ENCODE data around the gene SFRP5. TPM values are rescaled to one million over a fixed set of nuclear protein-coding genes. Genes with fewer than 3 reads are reported as not detected.
A peak's percentile ranks its signal among the peaks of the same experiment; 100 is the strongest.

The SFRP5 gene
- total and polyA plus RNA-seq, 5 donors: 110 to 191 (median 148) TPM

- 75% methylated on average over 4 of the region's 4 CpGs for WGBS
- H3K27ac ChIP-seq (ENCODE audit: low read length): no peak overlapping the region
- no peaks in the 10 kb centered on the region for H3K27me3 ChIP-seq (ENCODE audit: control insufficient read depth, insufficient read depth)
- H3K9me3 ChIP-seq (ENCODE audit: control insufficient read depth, low read length): no peaks in the 10 kb centered on the region
- ATAC-seq (no peak), DNase-seq (no peak)
- intact Hi-C loops (cut with DNase I): loop anchor here in 3 of 4 donors (5.0 to 10.0 kb wide), 3 partner anchors 110 to 290 kb away; no protein-coding TSS in a partner anchor
- H3K4me1 ChIP-seq (ENCODE audit: control insufficient read depth, insufficient read depth, low read length): no peaks in the 10 kb centered on the region
- no peak overlapping the region for H3K4me3 ChIP-seq (ENCODE audit: low read length)
These were observed 17.1 kb downstream of the SFRP5 start for GRCh38 chr10:97754726-97755125.

- WGBS: 92% methylated on average over 18 of the region's 18 CpGs
- intact Hi-C loops (cut with DNase I): loop anchor here in 2 of 4 donors (10.0 kb wide), 2 partner anchors 112 to 292 kb away; no protein-coding TSS in a partner anchor
- no peak overlapping the region for H3K27ac ChIP-seq (ENCODE audit: low read length)
- no peaks in the 10 kb centered on the region for H3K27me3 ChIP-seq (ENCODE audit: control insufficient read depth, insufficient read depth)
- H3K4me1 ChIP-seq (ENCODE audit: control insufficient read depth, insufficient read depth, low read length): no peaks in the 10 kb centered on the region
- no peaks in the 10 kb centered on the region for H3K9me3 ChIP-seq (ENCODE audit: control insufficient read depth, low read length)
- H3K4me3 ChIP-seq (ENCODE audit: low read length): no peak overlapping the region
- no peak for ATAC-seq
- no peak for DNase-seq
These were observed 18.8 kb downstream of the SFRP5 start for GRCh38 chr10:97752956-97753355.

GRCh38 chr10:97748116-97748515 lies 23.7 kb downstream of the SFRP5 start:
- Histone ChIP-seq H3K4me1 (ENCODE audit: control insufficient read depth, insufficient read depth, low read length) (no peaks in the 10 kb centered on the region), H3K27me3 (ENCODE audit: control insufficient read depth, insufficient read depth) (no peaks in the 10 kb centered on the region), H3K9me3 (ENCODE audit: control insufficient read depth, low read length) (no peaks in the 10 kb centered on the region), H3K4me3 (ENCODE audit: low read length) (no peak overlapping the region), H3K27ac (ENCODE audit: low read length) (no peak overlapping the region)
- ATAC-seq (no peak), DNase-seq (no peak)
- intact Hi-C loops (cut with DNase I): no loop called here
- WGBS: 65% methylated on average over 10 of the region's 10 CpGs

GRCh38 chr10:97747573-97747972 lies 24.2 kb downstream of the SFRP5 start:
- ATAC-seq: no peak
- 76% methylated on average over 1 of the region's 1 CpG for WGBS
- Histone ChIP-seq H3K27me3 (ENCODE audit: control insufficient read depth, insufficient read depth) (no peaks in the 10 kb centered on the region), H3K4me3 (ENCODE audit: low read length) (no peak overlapping the region), H3K9me3 (ENCODE audit: control insufficient read depth, low read length) (no peaks in the 10 kb centered on the region), H3K4me1 (ENCODE audit: control insufficient read depth, insufficient read depth, low read length) (no peaks in the 10 kb centered on the region), H3K27ac (ENCODE audit: low read length) (no peak overlapping the region)
- intact Hi-C loops (cut with DNase I): no loop called here
- no peak for DNase-seq

GRCh38 chr10:97744405-97745035 lies 27.3 kb downstream of the SFRP5 start:
- 78% methylated on average over 15 of the region's 15 CpGs for WGBS
- H3K27ac ChIP-seq (ENCODE audit: low read length): no peak overlapping the region
- ATAC-seq (peak; percentile 34 to 51), DNase-seq (no peak)
- H3K27me3 ChIP-seq (ENCODE audit: control insufficient read depth, insufficient read depth): no peaks in the 10 kb centered on the region
- no peaks in the 10 kb centered on the region for H3K9me3 ChIP-seq (ENCODE audit: control insufficient read depth, low read length)
- H3K4me3 ChIP-seq (ENCODE audit: low read length): no peak overlapping the region
- no peaks in the 10 kb centered on the region for H3K4me1 ChIP-seq (ENCODE audit: control insufficient read depth, insufficient read depth, low read length)
- intact Hi-C loops (cut with DNase I): no loop called here

- no peak overlapping the region for H3K4me3 ChIP-seq (ENCODE audit: low read length)
- no peaks in the 10 kb centered on the region for H3K9me3 ChIP-seq (ENCODE audit: control insufficient read depth, low read length)
- WGBS: 42% methylated on average over 10 of the region's 10 CpGs
- intact Hi-C loops (cut with DNase I): no loop called here
- no peak overlapping the region for H3K27ac ChIP-seq (ENCODE audit: low read length)
- H3K27me3 ChIP-seq (ENCODE audit: control insufficient read depth, insufficient read depth): no peaks in the 10 kb centered on the region
- H3K4me1 ChIP-seq (ENCODE audit: control insufficient read depth, insufficient read depth, low read length): peaks cover 2% of the 10 kb centered on the region
- peak; percentile 44 to 64 for ATAC-seq
- DNase-seq: no peak
These were observed 28.4 kb downstream of the SFRP5 start for GRCh38 chr10:97743169-97743943.

GRCh38 chr10:97740613-97741012 lies 31.2 kb downstream of the SFRP5 start:
- Histone ChIP-seq H3K27me3 (ENCODE audit: control insufficient read depth, insufficient read depth) (no peaks in the 10 kb centered on the region), H3K4me1 (ENCODE audit: control insufficient read depth, insufficient read depth, low read length) (peaks cover 4% of the 10 kb centered on the region), H3K27ac (ENCODE audit: low read length) (no peak overlapping the region), H3K4me3 (ENCODE audit: low read length) (no peak overlapping the region), H3K9me3 (ENCODE audit: control insufficient read depth, low read length) (no peaks in the 10 kb centered on the region)
- ATAC-seq (no peak), DNase-seq (no peak)
- intact Hi-C loops (cut with DNase I): no loop called here
- WGBS: 75% methylated on average over 2 of the region's 2 CpGs

- no peaks in the 10 kb centered on the region for H3K9me3 ChIP-seq (ENCODE audit: control insufficient read depth, low read length)
- no peaks in the 10 kb centered on the region for H3K27me3 ChIP-seq (ENCODE audit: control insufficient read depth, insufficient read depth)
- intact Hi-C loops (cut with DNase I): loop anchor here in 2 of 4 donors (10.0 kb wide), 1 partner anchor 64 kb away; no protein-coding TSS in a partner anchor
- H3K4me1 ChIP-seq (ENCODE audit: control insufficient read depth, insufficient read depth, low read length): peaks cover 4% of the 10 kb centered on the region
- no peak overlapping the region for H3K27ac ChIP-seq (ENCODE audit: low read length)
- H3K4me3 ChIP-seq (ENCODE audit: low read length): no peak overlapping the region
- no peak for ATAC-seq
- no peak for DNase-seq
- 92% methylated on average over 4 of the region's 4 CpGs for WGBS
These were observed 33.2 kb downstream of the SFRP5 start for GRCh38 chr10:97738616-97739015.

GRCh38 chr10:97737770-97738265 lies 34.0 kb downstream of the SFRP5 start:
- 27% methylated on average over 14 of the region's 14 CpGs for WGBS
- intact Hi-C loops (cut with DNase I): loop anchor here in 2 of 4 donors (10.0 kb wide), 1 partner anchor 63 kb away; no protein-coding TSS in a partner anchor
- Histone ChIP-seq H3K27me3 (ENCODE audit: control insufficient read depth, insufficient read depth) (no peaks in the 10 kb centered on the region), H3K27ac (ENCODE audit: low read length) (no peak overlapping the region), H3K9me3 (ENCODE audit: control insufficient read depth, low read length) (no peaks in the 10 kb centered on the region), H3K4me3 (ENCODE audit: low read length) (peak overlapping the region; percentile 74), H3K4me1 (ENCODE audit: control insufficient read depth, insufficient read depth, low read length) (peaks cover 4% of the 10 kb centered on the region)
- DNase-seq (no peak), ATAC-seq (peak in 1 of 2 donors; percentile 2)

GRCh38 chr10:97736902-97737769 lies 34.7 kb downstream of the SFRP5 start, which contains the start of gene ZFYVE27:
Gene ZFYVE27, plus strand, starts transcription at chr10:97737128. Its CDS starts 1,350 bp downstream, at chr10:97738478.
- Histone ChIP-seq H3K4me1 (ENCODE audit: control insufficient read depth, insufficient read depth, low read length) (peaks cover 4% of the 10 kb centered on the region), H3K4me3 (ENCODE audit: low read length) (peak within 1 kb of the TSS; percentile 74), H3K9me3 (ENCODE audit: control insufficient read depth, low read length) (no peaks in the 10 kb centered on the region), H3K27me3 (ENCODE audit: control insufficient read depth, insufficient read depth) (no peaks in the 10 kb centered on the region), H3K27ac (ENCODE audit: low read length) (peak within 1 kb of the TSS; percentile 76)
- peak; percentile 97 to 99 (median 99) for DNase-seq
- under 1% methylated on average over 72 of the region's 72 CpGs for WGBS
- intact Hi-C loops (cut with DNase I): loop anchor here in 2 of 4 donors (10.0 kb wide), 1 partner anchor 62 kb away; no protein-coding TSS in a partner anchor
- peak; percentile 95 to 96 for ATAC-seq
